B cell (primary cell): ENCODE data around the gene ITGB6.

ENCODE experiments used
- CTCF ChIP-seq: fragments of 200-600 bp; IDR thresholded peaks from one replicate; pipeline ENCODE4 v1.8.0; 2022; ENCODE audit warnings: antibody characterized with exemption, mild to moderate bottlenecking
- EZH2 ChIP-seq: IDR thresholded peaks from 2 replicates; pipeline ENCODE4 v1.6.1; 2012; ENCODE audit warnings: borderline replicate concordance, low read depth, mild to moderate bottlenecking, moderate library complexity, low read length; ENCODE audit not compliant: insufficient read depth, poor library complexity, severe bottlenecking

- TF ChIP-seq CTCF (no peak), EZH2 (no peak)
These were observed 135.2 kb downstream of the ITGB6 start for GRCh38 chr2:160064916-160065315.
